SJCRH30 (cell line): ENCODE data around the gene SMIM32. TPM values are rescaled to one million over a fixed set of nuclear protein-coding genes. Genes with fewer than 3 reads are reported as not detected.

Experiments
- DNase-seq, 2 experiments: peaks; one replicate each; pipeline ENCODE4 v3.0.0-alpha.2; 2015 to 2020
- H3K27ac ChIP-seq: fragments of 250-450 bp; sonication (Bioruptor Pico); 2 replicates; pipeline ENCODE4 v1.5.1; 2020; ENCODE audit warnings: mild to moderate bottlenecking, moderate library complexity
- H3K27me3 ChIP-seq: fragments of 250-450 bp; sonication (Bioruptor Pico); 2 replicates; pipeline ENCODE4 v1.5.1; 2020; ENCODE audit warnings: mild to moderate bottlenecking, moderate library complexity
- H3K36me3 ChIP-seq: fragments of 250-450 bp; sonication (Bioruptor Pico); 2 replicates; pipeline ENCODE4 v1.5.1; 2020; ENCODE audit warnings: mild to moderate bottlenecking, moderate library complexity
- H3K4me1 ChIP-seq: fragments of 250-450 bp; sonication (Bioruptor Pico); 2 replicates; pipeline ENCODE4 v1.5.1; 2020; ENCODE audit warnings: mild to moderate bottlenecking, moderate library complexity
- H3K4me3 ChIP-seq: fragments of 250-450 bp; sonication (Bioruptor Pico); 2 replicates; pipeline ENCODE4 v1.5.1; 2020; ENCODE audit warnings: mild to moderate bottlenecking, moderate library complexity
- H3K9me3 ChIP-seq: fragments of 250-450 bp; sonication (Bioruptor Pico); replicated peaks from 2 replicates; pipeline ENCODE4 v1.5.1; 2020; ENCODE audit warnings: mild to moderate bottlenecking, moderate library complexity
- total RNA-seq: library from RNA; depleted of rRNA; stranded (reverse); fragments of >200 nt; shearing (Covaris generic); gene quantifications from 2 replicates; pipeline ENCODE4 v1.2.3, GENCODE V29; 2014

Gene SMIM32
- total RNA-seq, 1 experiment from 2014 or later = 0.06 TPM

- H3K27me3 ChIP-seq = peaks cover 14% of the 10 kb centered on the region; the same call in 1 of the 2 replicates
- H3K4me3 ChIP-seq = no peak overlapping the region
- H3K36me3 ChIP-seq = no peaks in the 10 kb centered on the region
- no peaks in the 10 kb centered on the region for H3K9me3 ChIP-seq
- DNase-seq = no peak
- H3K27ac ChIP-seq = no peak overlapping the region
- no peaks in the 10 kb centered on the region for H3K4me1 ChIP-seq
These were observed 22.9 kb upstream of the SMIM32 start for GRCh38 chr5:136215812-136216211.

- Histone ChIP-seq H3K36me3 (no peaks in the 10 kb centered on the region), H3K9me3 (no peaks in the 10 kb centered on the region), H3K27ac (no peak overlapping the region), H3K27me3 (peaks cover 14% of the 10 kb centered on the region; the same call in 1 of the 2 replicates), H3K4me3 (no peak overlapping the region), H3K4me1 (no peaks in the 10 kb centered on the region)
- no peak for DNase-seq
These were observed 21.0 kb upstream of the SMIM32 start for GRCh38 chr5:136213919-136214493.

GRCh38 chr5:136212252-136212721 lies 19.3 kb upstream of the SMIM32 start:
- peak; percentile 55 to 78 for DNase-seq
- no peaks in the 10 kb centered on the region for H3K4me1 ChIP-seq
- H3K36me3 ChIP-seq = no peaks in the 10 kb centered on the region
- H3K27me3 ChIP-seq = peaks cover 14% of the 10 kb centered on the region; the same call in 1 of the 2 replicates
- no peaks in the 10 kb centered on the region for H3K9me3 ChIP-seq
- no peak overlapping the region for H3K4me3 ChIP-seq
- H3K27ac ChIP-seq = no peak overlapping the region

GRCh38 chr5:136211282-136212040 lies 18.5 kb upstream of the SMIM32 start:
- Histone ChIP-seq H3K36me3 (no peaks in the 10 kb centered on the region), H3K9me3 (no peaks in the 10 kb centered on the region), H3K27me3 (peaks cover 14% of the 10 kb centered on the region; the same call in 1 of the 2 replicates), H3K27ac (no peak overlapping the region), H3K4me3 (no peak overlapping the region), H3K4me1 (no peaks in the 10 kb centered on the region)
- no peak for DNase-seq

GRCh38 chr5:136210259-136210658 lies 17.3 kb upstream of the SMIM32 start:
- H3K27ac ChIP-seq = no peak overlapping the region
- no peak overlapping the region for H3K4me3 ChIP-seq
- no peaks in the 10 kb centered on the region for H3K36me3 ChIP-seq
- no peaks in the 10 kb centered on the region for H3K4me1 ChIP-seq
- H3K27me3 ChIP-seq = peaks cover 14% of the 10 kb centered on the region; the same call in 1 of the 2 replicates
- peak; percentile 30 to 45 for DNase-seq
- H3K9me3 ChIP-seq = no peaks in the 10 kb centered on the region

GRCh38 chr5:136209346-136209910 lies 16.5 kb upstream of the SMIM32 start:
- Histone ChIP-seq H3K27me3 (peaks cover 13% of the 10 kb centered on the region; the same call in 1 of the 2 replicates), H3K9me3 (no peaks in the 10 kb centered on the region), H3K4me3 (no peak overlapping the region), H3K4me1 (no peaks in the 10 kb centered on the region), H3K27ac (no peak overlapping the region), H3K36me3 (no peaks in the 10 kb centered on the region)
- DNase-seq = no peak

GRCh38 chr5:136208916-136209315 lies 16.0 kb upstream of the SMIM32 start:
- Histone ChIP-seq H3K4me3 (no peak overlapping the region), H3K4me1 (no peaks in the 10 kb centered on the region), H3K36me3 (no peaks in the 10 kb centered on the region), H3K9me3 (no peaks in the 10 kb centered on the region), H3K27me3 (peaks cover 7% of the 10 kb centered on the region; the same call in 1 of the 2 replicates), H3K27ac (no peak overlapping the region)
- no peak for DNase-seq

- no peak overlapping the region for H3K27ac ChIP-seq
- DNase-seq = no peak
- no peaks in the 10 kb centered on the region for H3K4me1 ChIP-seq
- H3K27me3 ChIP-seq = no peaks in the 10 kb centered on the region; the same call in 1 of the 2 replicates
- H3K9me3 ChIP-seq = no peaks in the 10 kb centered on the region
- H3K36me3 ChIP-seq = no peaks in the 10 kb centered on the region
- no peak overlapping the region for H3K4me3 ChIP-seq
These were observed 14.7 kb upstream of the SMIM32 start for GRCh38 chr5:136207631-136208030.

GRCh38 chr5:136206361-136206760 lies 13.4 kb upstream of the SMIM32 start:
- DNase-seq = no peak
- no peaks in the 10 kb centered on the region for H3K36me3 ChIP-seq

GRCh38 chr5:136205941-136206340 lies 13.0 kb upstream of the SMIM32 start:
- H3K36me3 ChIP-seq = no peaks in the 10 kb centered on the region
- no peaks in the 10 kb centered on the region for H3K4me1 ChIP-seq
- DNase-seq = no peak
- H3K4me3 ChIP-seq = no peak overlapping the region
- H3K9me3 ChIP-seq = no peaks in the 10 kb centered on the region
- H3K27me3 ChIP-seq = no peaks in the 10 kb centered on the region; the same call in 1 of the 2 replicates
- H3K27ac ChIP-seq = no peak overlapping the region

More at GRCh38 chr5:136206361-136206760, 13.4 kb upstream of the SMIM32 start:
- no peaks in the 10 kb centered on the region for H3K9me3 ChIP-seq
- no peak overlapping the region for H3K4me3 ChIP-seq
- H3K27me3 ChIP-seq = no peaks in the 10 kb centered on the region; the same call in 1 of the 2 replicates
- no peaks in the 10 kb centered on the region for H3K4me1 ChIP-seq
- no peak overlapping the region for H3K27ac ChIP-seq

GRCh38 chr5:136205061-136205702 lies 12.2 kb upstream of the SMIM32 start:
- Histone ChIP-seq H3K27me3 (no peaks in the 10 kb centered on the region; the same call in 1 of the 2 replicates), H3K4me1 (no peaks in the 10 kb centered on the region), H3K4me3 (no peak overlapping the region), H3K9me3 (no peaks in the 10 kb centered on the region), H3K36me3 (no peaks in the 10 kb centered on the region), H3K27ac (no peak overlapping the region)
- DNase-seq = no peak

- H3K4me3 ChIP-seq = no peak overlapping the region
These were observed 10.5 kb upstream of the SMIM32 start for GRCh38 chr5:136203303-136203922.

GRCh38 chr5:136202469-136203205 lies 9.7 kb upstream of the SMIM32 start:
- Histone ChIP-seq H3K27ac (no peak overlapping the region), H3K36me3 (no peaks in the 10 kb centered on the region), H3K4me3 (no peak overlapping the region; the same call in 1 of the 2 replicates), H3K27me3 (0 out of 2 replicates have a peak, but pooled peaks cover 3% of the 10 kb centered on the region), H3K4me1 (no peaks in the 10 kb centered on the region), H3K9me3 (no peaks in the 10 kb centered on the region)
- DNase-seq = no peak

More at GRCh38 chr5:136203303-136203922, 10.5 kb upstream of the SMIM32 start:
- Histone ChIP-seq H3K36me3 (no peaks in the 10 kb centered on the region), H3K27ac (no peak overlapping the region), H3K27me3 (0 out of 2 replicates have a peak, but pooled peaks cover 3% of the 10 kb centered on the region), H3K4me1 (no peaks in the 10 kb centered on the region), H3K9me3 (no peaks in the 10 kb centered on the region)
- no peak for DNase-seq

- no peak for DNase-seq
- Histone ChIP-seq H3K27ac (no peak overlapping the region), H3K9me3 (no peaks in the 10 kb centered on the region), H3K4me3 (no peak overlapping the region), H3K36me3 (no peaks in the 10 kb centered on the region), H3K27me3 (0 out of 2 replicates have a peak, but pooled peaks cover 3% of the 10 kb centered on the region), H3K4me1 (no peaks in the 10 kb centered on the region)
These were observed 8.9 kb upstream of the SMIM32 start for GRCh38 chr5:136201870-136202269.
